Raji (cell line): Measurements from ENCODE around the gene RPL41.

Experiments used
- POLR2A ChIP-seq: IDR thresholded peaks from 2 replicates; pipeline ENCODE4 v1.6.1; 2011; ENCODE audit warnings: low read depth, low read length, control low read depth; ENCODE audit not compliant: insufficient read depth

RPL41 gene

GRCh38 chr12:56116267-56117081, at the start of gene RPL41:
Gene RPL41, plus strand, starts transcription at chr12:56116633.
- peak; percentile 100 for TF ChIP-seq POLR2A

- no peak for TF ChIP-seq POLR2A
Measured at GRCh38 chr12:56071648-56072047, 44.8 kb upstream of the RPL41 start.

GRCh38 chr12:56074396-56074795, 42.0 kb upstream of the RPL41 start:
- no peak for TF ChIP-seq POLR2A

- no peak for TF ChIP-seq POLR2A
Measured at GRCh38 chr12:56078427-56078826, 38.0 kb upstream of the RPL41 start.

- TF ChIP-seq POLR2A: no peak
Measured at GRCh38 chr12:56078931-56079722, 37.3 kb upstream of the RPL41 start.

GRCh38 chr12:56079723-56080555, 36.5 kb upstream of the RPL41 start, which contains the start of gene ERBB3:
Gene ERBB3, plus strand, starts transcription at chr12:56080165. Its CDS starts 136 bp downstream, at chr12:56080301.
- TF ChIP-seq POLR2A: no peak

- no peak for TF ChIP-seq POLR2A
Measured at GRCh38 chr12:56080556-56081138, 35.8 kb upstream of the RPL41 start.

GRCh38 chr12:56081393-56082347, 34.8 kb upstream of the RPL41 start:
- no peak for TF ChIP-seq POLR2A

GRCh38 chr12:56082382-56082781, 34.1 kb upstream of the RPL41 start:
- TF ChIP-seq POLR2A: no peak

GRCh38 chr12:56082967-56083366, 33.5 kb upstream of the RPL41 start:
- TF ChIP-seq POLR2A: no peak

- no peak for TF ChIP-seq POLR2A
Measured at GRCh38 chr12:56084958-56085543, 31.4 kb upstream of the RPL41 start.

- no peak for TF ChIP-seq POLR2A
Measured at GRCh38 chr12:56086096-56086495, 30.3 kb upstream of the RPL41 start.

GRCh38 chr12:56086608-56087007, 29.8 kb upstream of the RPL41 start:
- TF ChIP-seq POLR2A: no peak
